OCI-LY1 (cell line): ENCODE results near the gene EME2.

Experiments
- H2AFZ ChIP-seq: fragments of 200-600 bp; sonication (generic), shearing (Covaris generic); 2 replicates; pipeline ENCODE4 v1.6.0; 2014; ENCODE audit warnings: antibody characterized with exemption, mild to moderate bottlenecking, low read length
- H3F3A ChIP-seq: fragments of 200-600 bp; sonication (generic), shearing (Covaris generic); 2 replicates; pipeline ENCODE4 v1.6.0; 2014; ENCODE audit warnings: mild to moderate bottlenecking, antibody characterized with exemption, low read length, moderate library complexity; ENCODE audit not compliant: insufficient read depth
- H3K27ac ChIP-seq: fragments of 200-600 bp; sonication (generic); 2 replicates; pipeline ENCODE4 v1.5.1; 2014; ENCODE audit warnings: low read length, mixed run types, mild to moderate bottlenecking, low read depth; ENCODE audit not compliant: poor library complexity, severe bottlenecking
- H3K27me3 ChIP-seq: fragments of 200-600 bp; sonication (generic); 2 replicates; pipeline ENCODE4 v1.6.0; 2014; ENCODE audit warnings: antibody characterized with exemption, mild to moderate bottlenecking, low read length, moderate library complexity; ENCODE audit not compliant: insufficient read depth
- H3K36me3 ChIP-seq: fragments of 200-600 bp; sonication (generic); 2 replicates; pipeline ENCODE4 v1.6.1; 2014; ENCODE audit warnings: mild to moderate bottlenecking, antibody characterized with exemption, low read length, moderate library complexity, mixed read lengths; ENCODE audit not compliant: insufficient read depth
- H3K4me1 ChIP-seq: fragments of 200-600 bp; sonication (generic); 2 replicates; pipeline ENCODE4 v1.5.1; 2014; ENCODE audit warnings: mild to moderate bottlenecking, low read length, moderate library complexity; ENCODE audit not compliant: insufficient read depth, severe bottlenecking
- H3K4me2 ChIP-seq: fragments of 200-600 bp; sonication (generic), shearing (Covaris generic); 2 replicates; pipeline ENCODE4 v1.6.1; 2014; ENCODE audit warnings: low read length
- H3K4me3 ChIP-seq: fragments of 200-600 bp; sonication (generic); 2 replicates; pipeline ENCODE4 v1.5.1; 2014; ENCODE audit warnings: low read length, low read depth, mild to moderate bottlenecking, mixed read lengths; ENCODE audit not compliant: poor library complexity, severe bottlenecking
- H3K79me2 ChIP-seq: fragments of 200-600 bp; shearing (Covaris generic); 2 replicates; pipeline ENCODE4 v1.6.1; 2016; ENCODE audit warnings: mixed run types, low read length, mixed read lengths; ENCODE audit not compliant: insufficient read depth
- H3K9ac ChIP-seq: fragments of 200-600 bp; sonication (generic), shearing (Covaris generic); 2 replicates; pipeline ENCODE4 v1.6.1; 2014; ENCODE audit warnings: mild to moderate bottlenecking, low read length, mixed read lengths
- H3K9me2 ChIP-seq: fragments of 200-600 bp; sonication (generic), shearing (Covaris generic); 2 replicates; pipeline ENCODE4 v1.6.1; 2014; ENCODE audit warnings: low read depth, mild to moderate bottlenecking, low read length, mixed read lengths
- H3K9me3 ChIP-seq: fragments of 200-600 bp; shearing (Covaris generic); 2 replicates; pipeline ENCODE4 v1.6.1; 2014; ENCODE audit warnings: low read length, mixed read lengths
- H4K20me1 ChIP-seq: fragments of 200-600 bp; sonication (generic), shearing (Covaris generic); 2 replicates; pipeline ENCODE4 v1.6.0; 2016; ENCODE audit warnings: mild to moderate bottlenecking, low read length; ENCODE audit not compliant: insufficient read depth
- CTCF ChIP-seq: fragments of 200-600 bp; sonication (generic), shearing (Covaris generic); IDR thresholded peaks from 2 replicates; pipeline ENCODE4 v1.5.1; 2017; ENCODE audit warnings: mild to moderate bottlenecking, antibody characterized with exemption, low read length, moderate library complexity, mixed read lengths
- EZH2 ChIP-seq: fragments of 200-600 bp; sonication (generic), shearing (Covaris generic); IDR thresholded peaks from 2 replicates; pipeline ENCODE4 v1.8.0; 2017; ENCODE audit warnings: borderline replicate concordance, mixed run types, mild to moderate bottlenecking, antibody characterized with exemption, low read length, moderate library complexity, mixed read lengths

The EME2 gene

GRCh38 chr16:1771864-1772361 lies 697 bp upstream of the EME2 start:
- no peak for TF ChIP-seq CTCF
- TF ChIP-seq EZH2, result no peak
- H3K79me2 ChIP-seq, result 0 out of 2 replicates have a peak, but pooled peaks cover 3% of the 10 kb centered on the region
- H3K9ac ChIP-seq, result peak overlapping the region; percentile 88
- no peaks in the 10 kb centered on the region for H3F3A ChIP-seq
- H3K9me2 ChIP-seq, result no peaks in the 10 kb centered on the region
- no peaks in the 10 kb centered on the region for H3K27me3 ChIP-seq
- H3K4me3 ChIP-seq, result peak overlapping the region; percentile 85
- peak overlapping the region; percentile 83 for H3K27ac ChIP-seq
- H3K4me1 ChIP-seq, result peaks cover 22% of the 10 kb centered on the region
- H3K4me2 ChIP-seq, result peak overlapping the region; percentile 91
- H4K20me1 ChIP-seq, result no peaks in the 10 kb centered on the region
- no peak overlapping the region for H2AFZ ChIP-seq
- H3K36me3 ChIP-seq, result peaks cover 43% of the 10 kb centered on the region
- no peaks in the 10 kb centered on the region for H3K9me3 ChIP-seq

GRCh38 chr16:1772908-1773702 lies 495 bp downstream of the EME2 start, which contains the start of gene MRPS34:
Gene MRPS34, minus strand, starts transcription at chr16:1773134. Its CDS starts 15 bp downstream, at chr16:1773119.
- Histone ChIP-seq H3K36me3 (peaks cover 43% of the 10 kb centered on the region), H2AFZ (no peak within 1 kb of the TSS), H3K4me1 (peaks cover 22% of the 10 kb centered on the region), H4K20me1 (no peaks in the 10 kb centered on the region), H3F3A (no peaks in the 10 kb centered on the region), H3K4me2 (peak within 1 kb of the TSS; percentile 91), H3K79me2 (0 out of 2 replicates have a peak, but pooled peaks cover 3% of the 10 kb centered on the region), H3K27me3 (no peaks in the 10 kb centered on the region), H3K9me3 (no peaks in the 10 kb centered on the region), H3K9me2 (no peaks in the 10 kb centered on the region), H3K27ac (peak within 1 kb of the TSS; percentile 83), H3K4me3 (peak within 1 kb of the TSS; percentile 85), H3K9ac (peak within 1 kb of the TSS; percentile 88)
- TF ChIP-seq CTCF (peak; percentile 83), EZH2 (no peak)

GRCh38 chr16:1773703-1774447 lies 1.3 kb downstream of the EME2 start:
- Histone ChIP-seq H3F3A (no peaks in the 10 kb centered on the region), H4K20me1 (no peaks in the 10 kb centered on the region), H3K9ac (peak overlapping the region; percentile 88), H2AFZ (no peak overlapping the region), H3K9me3 (no peaks in the 10 kb centered on the region), H3K4me1 (peaks cover 22% of the 10 kb centered on the region), H3K27ac (no peak overlapping the region), H3K4me2 (peak overlapping the region; percentile 91), H3K79me2 (0 out of 2 replicates have a peak, but pooled peaks cover 3% of the 10 kb centered on the region), H3K4me3 (peak overlapping the region; percentile 85), H3K9me2 (no peaks in the 10 kb centered on the region), H3K36me3 (peaks cover 44% of the 10 kb centered on the region), H3K27me3 (no peaks in the 10 kb centered on the region)
- TF ChIP-seq EZH2 (no peak), CTCF (no peak; the same call in 1 of the 2 replicates)
